DMS114 treated with DMSO at 0.1 percent for 48 hours (cell line): ENCODE results near the gene LRP5.
"Not testable (repeated sequence)": the region's sequence is repeated elsewhere in the genome, so short reads cannot be mapped to it uniquely, and the experiment has no call there.

Experiments
- DNase-seq: peaks from one replicate; lab custom pipeline; 2025; ENCODE audit not compliant: unreplicated experiment; lab: John Stamatoyannopoulos, UW

Gene LRP5

DNA sequence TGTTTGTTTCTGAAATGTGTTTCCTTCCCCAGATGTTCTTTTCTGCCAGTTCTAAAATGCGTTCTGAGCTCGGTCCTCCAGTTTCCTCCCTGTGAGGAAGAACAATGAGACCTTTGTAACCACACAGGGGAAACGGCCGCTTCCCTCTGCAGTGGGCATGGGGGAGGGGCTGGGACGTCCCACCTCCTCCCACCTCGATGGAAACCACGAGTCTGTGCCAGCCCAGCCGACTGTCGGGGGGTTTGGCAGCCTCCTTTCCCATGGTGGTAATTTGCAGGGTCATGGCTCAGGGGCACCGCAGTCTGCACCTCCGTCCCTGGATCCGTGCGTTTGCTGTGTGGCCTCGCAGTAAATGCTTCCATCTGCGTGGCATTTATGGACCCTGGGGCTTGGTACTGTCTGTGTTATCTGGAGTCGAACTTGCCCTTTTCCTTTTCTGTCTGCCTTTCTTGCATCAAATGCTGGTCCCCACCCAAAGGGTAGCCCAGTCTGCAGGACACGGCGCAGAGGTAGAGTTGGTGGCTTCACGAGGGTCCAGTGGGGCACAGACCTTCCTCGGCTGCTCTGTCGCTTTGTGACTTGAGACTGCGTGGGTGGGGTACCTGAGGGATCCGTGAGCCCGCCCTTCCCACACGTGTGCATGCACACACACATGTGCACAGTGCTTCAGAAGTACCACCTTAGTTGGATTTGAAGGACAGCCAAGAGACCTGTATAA, 16.1 kb downstream of the LRP5 start:
- DNase-seq: no peak

DNA sequence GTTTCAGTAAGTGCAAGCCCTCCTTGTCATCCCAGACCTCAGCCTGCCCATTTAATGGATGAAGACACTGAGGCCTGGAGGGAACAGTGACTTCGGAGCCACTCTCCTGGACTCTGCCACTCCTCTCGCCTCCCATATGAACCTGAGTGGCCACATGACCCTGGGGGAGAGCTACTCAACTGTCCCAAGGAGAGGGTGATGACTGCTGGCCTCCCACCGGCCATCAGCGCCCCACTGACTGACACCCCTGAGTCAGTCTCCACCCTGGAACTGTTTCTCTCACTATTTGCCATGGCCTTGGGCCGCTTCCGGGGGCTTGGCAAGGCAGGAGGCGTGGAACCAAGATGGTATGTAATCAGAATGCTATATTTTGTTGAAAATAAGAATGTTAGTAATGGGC, 17.1 kb downstream of the LRP5 start:
- no peak for DNase-seq

DNA sequence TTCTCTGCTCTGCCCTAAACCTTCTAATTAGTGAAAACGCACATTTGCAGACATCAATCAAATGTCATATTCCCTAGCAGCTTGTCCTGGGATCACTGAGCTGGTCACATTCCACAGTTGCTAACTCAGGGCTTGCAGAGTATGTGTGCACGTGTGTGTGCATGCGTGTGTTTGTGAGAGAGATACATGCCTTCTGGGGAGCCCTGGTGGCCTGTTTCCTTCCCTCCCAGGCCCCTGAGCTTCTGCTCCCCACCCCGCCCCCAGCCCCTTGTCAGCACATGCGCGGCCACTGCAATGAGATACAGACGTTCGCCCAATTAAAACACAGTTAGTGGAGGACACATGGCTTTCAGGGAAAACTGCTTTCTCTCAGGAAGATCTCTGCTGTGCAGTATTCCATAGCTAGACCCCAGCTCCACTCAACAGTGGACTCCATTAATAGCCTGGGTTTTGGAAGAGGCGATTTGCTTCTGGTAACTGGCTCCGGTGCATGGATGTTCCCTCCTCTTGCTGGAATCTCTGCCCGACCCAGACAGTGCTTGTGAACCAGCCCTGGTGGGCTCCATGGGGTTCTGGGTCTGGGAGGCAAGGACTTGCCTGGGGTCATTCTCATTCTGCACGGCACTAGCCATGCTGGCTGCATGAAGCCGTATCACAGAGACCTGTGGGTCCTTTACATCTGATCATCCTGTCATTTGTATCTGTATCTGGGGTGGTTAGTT, 17.7 kb downstream of the LRP5 start:
- DNase-seq: no peak

DNA sequence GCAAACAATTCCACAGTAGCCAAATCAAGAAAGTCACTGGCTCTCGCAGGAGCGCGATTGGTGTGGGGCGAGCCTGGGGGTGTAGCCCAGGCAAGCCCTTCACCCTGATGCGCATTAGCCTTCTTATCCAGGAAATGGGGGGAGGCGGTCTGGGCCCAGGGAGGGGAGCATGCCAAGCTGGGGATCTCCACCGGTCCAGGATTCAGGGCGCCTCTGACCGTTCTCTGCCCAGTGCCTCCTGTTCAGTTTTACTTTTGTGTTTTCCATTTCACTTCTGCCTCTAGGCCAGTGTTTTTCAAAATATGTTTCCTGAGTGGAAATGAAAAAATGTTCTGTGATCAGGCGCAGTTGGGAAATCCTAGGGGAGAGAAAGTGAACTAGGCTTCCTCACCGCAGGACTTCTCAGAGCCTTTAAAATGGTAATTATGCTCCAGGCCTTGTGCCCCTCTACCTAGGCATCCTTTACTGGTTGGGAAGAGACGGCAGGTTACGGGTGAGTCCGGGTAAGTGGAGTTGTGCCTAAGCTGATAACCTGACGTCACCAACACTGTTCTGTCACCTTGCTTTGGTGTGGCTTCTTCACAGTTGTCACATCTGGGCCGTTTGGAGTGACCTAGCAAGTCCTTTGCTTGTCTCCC, 18.4 kb downstream of the LRP5 start:
- no peak for DNase-seq

DNA sequence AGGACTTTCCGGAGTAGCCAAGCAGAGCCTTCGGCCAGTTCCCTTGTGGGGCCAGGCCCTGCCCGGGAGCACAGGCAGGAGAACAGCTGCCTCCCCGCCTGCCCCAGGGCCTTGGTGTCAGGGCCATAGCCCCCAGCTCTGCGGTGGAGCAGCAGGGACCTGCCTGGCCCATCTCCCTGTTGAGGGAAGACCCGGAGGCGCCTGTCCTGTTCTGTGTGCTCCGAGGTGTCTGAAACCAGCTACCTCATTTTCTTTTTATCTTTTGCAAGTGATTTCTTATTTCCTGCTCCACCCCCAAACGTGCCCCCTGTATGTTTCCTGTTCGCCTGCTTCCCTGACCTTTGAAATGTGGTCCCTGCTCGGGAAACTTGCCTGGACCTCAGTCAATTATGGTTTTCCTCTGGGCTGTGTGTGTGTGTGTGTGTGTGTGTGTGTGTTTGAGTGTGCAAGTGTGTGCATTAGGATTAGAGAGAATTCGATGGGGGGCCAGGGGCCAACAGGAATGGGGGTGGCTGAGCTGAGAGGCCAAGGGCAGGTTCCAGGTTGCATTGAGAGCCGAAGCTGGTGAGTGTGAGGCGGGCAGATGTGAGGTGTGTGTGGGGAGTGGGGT, 19.1 kb downstream of the LRP5 start:
- DNase-seq: no peak

DNA sequence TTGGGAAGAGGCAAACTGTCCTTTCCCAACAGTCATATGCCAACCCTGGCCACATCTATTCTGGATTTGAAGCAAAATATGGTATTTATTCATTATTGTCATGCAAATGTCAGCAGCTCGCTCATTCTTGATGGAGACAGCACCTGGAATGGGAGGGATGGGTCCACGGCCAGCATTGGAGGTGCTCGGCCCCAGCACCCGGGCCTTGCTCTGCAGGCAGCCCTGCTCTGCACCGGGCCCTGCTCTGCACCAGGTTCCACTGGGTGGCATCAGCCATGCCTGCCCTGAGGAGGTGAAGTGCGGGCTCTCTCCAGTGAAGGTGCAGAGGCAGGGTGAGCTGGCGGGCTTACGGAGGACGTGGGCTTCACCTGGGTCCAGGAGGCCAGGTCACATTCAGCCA, 19.8 kb downstream of the LRP5 start:
- no peak for DNase-seq

DNA sequence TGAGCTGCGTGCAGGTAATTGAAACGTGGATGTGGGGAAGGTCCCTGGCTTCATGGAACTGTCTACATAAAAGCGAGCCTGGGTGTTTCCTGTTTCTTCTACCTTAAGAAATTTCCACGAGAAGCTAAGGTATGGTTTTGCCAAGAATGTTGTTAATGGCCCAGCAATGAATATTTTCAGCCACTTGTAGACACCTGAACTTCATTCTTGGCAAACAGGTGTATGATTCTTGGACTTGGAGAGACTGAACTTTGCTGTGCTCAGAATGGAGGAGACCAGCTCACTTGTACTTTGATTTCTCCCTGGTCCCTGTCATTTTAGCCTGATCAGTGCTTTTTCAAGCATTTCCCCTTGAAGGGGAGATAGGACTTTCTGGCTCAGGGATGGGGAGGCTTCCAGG, 20.8 kb downstream of the LRP5 start:
- no peak for DNase-seq

DNA sequence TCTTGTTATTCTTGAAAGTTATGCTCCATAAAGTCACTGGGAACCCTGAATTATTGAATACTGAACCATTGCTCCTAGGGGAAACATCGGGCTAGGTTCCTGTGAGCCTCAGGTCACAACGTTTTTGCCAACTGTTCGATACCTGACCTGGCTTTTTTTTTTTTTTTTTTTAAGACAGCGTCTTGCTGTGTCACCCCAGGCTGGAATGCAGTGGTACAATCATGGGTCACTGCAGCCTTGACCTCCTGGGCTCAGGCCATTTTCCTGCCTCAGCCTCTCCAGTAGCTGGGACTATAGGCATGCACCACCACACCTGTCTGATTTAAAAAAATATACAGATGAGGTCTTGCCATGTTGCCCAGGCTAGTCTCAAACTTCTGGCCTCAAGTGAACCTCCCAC, 22.5 kb downstream of the LRP5 start:
- no peak for DNase-seq

DNA sequence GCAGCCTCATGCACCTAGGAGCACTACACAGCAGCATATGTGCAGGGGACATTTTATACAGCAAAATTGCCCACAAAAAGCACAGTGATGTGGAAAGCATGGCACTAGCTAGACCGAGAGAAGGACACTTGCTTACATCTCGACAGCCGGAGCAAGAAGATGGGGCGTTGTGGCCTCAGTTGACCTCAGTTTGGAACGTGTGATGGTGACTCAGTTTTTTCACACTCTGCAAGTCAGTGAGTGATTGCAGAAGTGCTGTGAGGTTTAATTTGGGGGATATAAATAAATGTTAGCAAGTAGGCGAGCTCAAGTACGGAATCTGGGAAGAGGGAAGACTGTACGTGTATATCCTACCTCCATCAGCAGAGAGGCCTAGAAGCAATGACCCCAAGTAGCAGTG, 23.3 kb downstream of the LRP5 start:
- DNase-seq: no peak

DNA sequence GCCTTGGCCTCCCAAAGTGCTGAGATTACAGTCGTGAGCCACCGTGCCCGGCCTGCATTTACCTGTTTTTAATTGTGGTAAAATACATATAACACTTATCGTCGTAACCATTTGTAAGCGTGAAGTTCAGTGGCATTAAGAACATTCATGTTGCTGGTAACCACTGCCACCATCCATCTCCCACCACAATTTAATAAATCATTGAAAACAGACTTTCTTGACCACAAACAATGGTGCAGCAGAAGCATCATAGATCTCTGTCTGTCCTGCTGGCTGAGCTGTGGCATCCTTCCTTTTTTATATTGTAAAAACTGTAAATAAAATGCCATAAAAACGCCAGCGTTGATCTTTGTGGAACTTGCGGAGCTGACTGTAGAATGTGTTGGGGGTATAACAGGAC, 24.3 kb downstream of the LRP5 start:
- no peak for DNase-seq

DNA sequence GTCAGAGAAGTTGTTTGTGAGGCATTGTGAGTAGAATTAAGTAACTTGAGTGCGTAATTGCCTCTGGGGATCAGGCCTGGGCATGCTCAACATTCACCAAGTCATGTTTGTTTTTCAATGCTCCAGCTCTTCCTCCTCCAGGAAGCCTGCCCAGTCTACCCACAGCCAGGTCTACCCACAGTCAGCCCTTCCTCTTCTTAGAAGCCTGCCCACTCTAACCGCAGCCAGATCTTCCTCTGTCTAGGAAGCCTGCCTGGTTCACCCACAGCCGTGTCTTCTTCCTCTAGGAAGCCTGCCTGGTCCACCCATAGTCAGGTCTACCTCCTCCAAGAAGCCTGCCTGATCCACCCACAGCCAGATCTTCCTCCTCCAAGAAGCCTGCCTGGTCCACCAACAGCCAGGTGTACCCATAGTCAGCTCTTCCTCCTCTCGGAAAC, 25.0 kb downstream of the LRP5 start:
- DNase-seq: no peak

DNA sequence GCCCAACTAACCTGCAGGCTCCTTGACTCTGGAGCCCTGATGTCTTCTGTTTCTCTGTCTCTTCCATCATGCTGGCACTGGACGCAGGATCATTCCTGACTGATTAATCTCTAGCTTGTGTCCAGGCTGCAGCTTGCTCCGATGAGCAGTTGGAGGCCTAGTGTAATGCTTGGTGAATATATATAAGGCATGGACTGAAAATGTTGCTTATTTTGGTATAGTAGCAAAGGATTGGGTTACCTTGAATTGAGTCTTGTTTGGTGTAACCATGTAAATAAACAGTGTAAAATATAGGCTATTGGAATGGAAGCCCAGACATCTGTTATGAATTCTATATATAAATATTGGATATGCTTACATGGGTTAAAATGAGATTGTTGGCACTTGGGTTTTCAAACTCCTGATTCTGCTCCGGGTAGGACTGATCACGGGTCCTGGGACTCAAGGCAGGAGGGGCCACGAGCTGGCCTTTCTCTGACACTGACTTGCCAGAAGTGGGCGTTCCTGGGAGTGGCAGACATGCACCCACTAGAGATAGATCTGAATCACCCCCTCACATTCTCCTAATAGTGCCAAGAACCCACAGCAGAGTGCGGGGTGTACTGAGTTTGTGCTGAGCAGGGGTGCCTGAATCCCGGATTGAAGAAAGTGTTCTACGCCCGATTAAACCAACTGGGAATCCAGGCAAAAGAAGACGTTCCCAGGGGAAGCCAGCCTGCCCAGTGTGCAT, 25.8 kb downstream of the LRP5 start:
- no peak for DNase-seq

DNA sequence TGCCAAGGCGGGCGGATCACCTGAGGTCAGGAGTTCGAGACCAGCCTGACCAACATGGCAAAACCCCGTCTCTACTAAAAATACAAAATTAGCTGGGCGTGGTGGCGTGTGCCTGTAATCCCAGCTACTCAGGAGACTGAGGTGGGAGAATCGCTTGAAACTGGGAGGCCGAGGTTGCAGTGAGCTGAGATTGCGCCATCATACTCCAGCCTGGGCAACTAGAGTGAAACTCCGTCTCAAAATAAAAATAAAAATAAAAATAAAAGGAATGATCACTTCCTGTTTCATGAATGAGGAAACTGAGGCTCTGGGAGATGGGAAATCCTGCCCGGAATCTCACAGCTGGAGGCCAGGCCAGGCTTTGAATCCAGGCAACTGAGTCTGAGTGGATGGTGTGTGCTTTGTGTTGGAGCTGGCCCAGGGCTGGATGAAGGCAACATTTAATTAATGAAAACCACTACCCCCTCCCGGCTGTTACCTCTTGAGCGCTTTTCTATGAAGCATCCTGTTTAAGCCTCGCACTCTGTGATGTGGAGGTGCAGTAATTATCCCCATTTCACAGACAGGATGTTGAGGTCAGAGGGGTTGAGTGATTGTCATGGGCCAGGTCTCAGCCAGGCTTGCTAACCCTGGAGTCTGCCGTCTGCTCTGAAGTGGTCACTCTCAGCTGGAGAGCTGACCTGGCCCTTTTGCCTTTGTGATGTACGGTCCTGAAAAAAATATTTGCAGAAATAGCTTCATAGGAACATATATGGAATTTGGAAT, 27.8 kb downstream of the LRP5 start:
- DNase-seq: no peak

DNA sequence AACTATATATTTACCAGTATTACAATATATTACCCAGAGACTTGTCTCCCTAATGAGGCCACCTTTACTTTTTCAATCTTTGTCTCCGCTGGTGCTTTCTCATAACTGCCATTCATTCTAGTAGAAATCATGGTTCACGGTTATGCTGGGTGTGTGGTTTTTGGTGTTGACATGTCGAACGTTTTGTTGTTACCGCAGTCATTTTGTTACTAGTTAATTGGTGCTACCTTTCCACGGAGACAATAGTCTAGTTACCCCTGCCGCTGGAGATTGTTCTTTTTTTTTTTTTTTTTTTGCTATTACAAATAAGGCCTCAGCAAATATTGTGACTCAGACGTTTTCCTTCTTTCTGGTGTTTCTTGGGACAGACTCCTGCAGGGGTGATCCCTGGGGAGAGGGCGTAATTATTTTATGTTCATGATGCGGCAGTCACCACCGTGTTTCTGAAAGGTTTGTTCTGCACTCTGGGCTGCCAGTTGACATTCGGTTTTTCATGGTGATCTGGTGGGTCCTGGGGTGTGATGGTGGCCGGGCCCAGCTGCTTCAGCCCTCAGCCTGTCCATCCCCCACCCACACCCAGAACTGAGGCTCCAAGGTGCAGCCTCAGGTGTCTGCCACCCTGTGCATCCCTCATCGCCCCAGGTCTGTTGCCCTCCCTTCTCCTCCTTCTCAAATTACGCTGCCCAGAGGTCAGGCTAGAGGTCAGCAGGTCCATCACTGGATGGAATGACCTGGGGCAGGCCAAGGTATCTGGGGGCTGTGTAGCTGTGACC, 28.6 kb downstream of the LRP5 start:
- DNase-seq: no peak

DNA sequence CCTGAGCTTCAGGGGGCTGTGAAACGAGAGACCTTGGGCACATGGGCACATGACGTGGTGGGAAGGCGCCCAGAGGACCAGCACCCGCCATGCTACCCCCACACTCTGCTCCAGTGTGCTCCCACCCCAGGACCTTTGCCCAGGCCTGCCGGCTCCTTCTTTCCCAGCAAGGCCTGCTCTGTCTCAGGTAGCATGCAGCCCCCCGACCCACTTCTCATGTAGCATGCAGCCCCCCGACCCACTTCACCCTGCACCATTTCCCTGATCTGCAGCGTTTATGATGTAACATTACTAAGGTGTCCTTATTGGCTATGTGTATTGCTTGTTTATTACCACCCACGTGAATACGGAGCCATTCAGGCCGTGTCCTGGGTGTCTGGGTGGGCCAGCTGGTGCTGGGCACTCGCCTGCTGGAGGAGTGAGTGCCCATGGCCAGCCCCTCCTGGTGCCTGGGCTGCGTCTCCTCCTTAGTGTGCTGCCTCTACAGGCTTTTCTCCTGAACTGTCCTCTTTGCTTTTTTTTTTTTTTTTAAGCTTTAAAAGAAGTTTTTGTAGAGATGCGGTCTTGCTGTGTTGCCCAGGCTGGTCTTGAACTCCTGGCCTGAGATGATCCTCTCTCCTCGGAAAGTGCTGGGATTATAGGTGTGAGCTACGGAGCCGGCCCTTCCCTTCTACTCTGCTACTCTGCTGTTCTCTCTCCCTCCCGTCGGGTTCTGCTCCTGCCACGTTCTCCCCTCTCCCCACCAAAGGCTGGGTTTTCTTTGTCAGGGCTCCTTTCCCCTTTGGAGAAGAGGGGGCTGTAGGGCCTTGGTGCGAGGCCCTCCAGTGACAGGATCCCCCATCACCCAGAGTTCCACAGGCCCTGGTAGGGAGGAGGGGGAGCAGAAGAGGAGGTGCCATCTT, 29.4 kb downstream of the LRP5 start:
- peak; percentile 90 for DNase-seq

DNA sequence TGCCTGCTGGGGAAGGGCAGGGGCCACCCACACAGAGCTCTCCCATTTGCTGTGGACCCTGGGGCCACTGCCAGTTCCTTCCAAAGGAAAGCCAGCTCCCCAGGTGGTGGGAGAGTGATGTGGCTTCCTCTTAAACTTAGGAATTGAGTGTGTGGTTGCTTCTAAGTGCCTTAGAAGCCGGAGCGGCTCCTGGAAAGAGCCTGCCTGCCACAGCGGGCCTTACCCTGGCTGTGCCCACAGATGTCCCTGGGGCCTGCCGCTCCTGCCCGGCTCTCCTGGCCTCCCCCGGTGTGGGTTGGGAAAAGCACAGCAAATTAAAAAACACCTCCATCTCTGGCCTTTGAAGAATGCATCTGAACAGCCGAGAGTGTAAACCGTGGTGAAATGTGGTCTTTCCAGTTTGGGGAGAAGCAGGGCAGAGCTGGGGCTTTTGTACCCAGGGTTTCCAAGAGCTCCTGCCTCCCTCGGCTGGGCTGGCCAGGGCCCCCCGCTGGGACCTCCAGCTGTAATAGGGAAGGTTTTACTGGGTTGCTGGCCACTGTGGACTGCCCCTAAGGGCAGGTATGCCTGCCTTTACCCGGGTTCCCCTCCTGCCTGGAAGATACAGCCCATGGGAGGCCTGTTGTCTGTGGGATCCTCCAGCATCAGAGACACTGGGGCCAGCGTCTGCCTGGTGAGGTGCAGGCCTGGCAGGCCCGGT, 30.2 kb downstream of the LRP5 start:
- DNase-seq: no peak

DNA sequence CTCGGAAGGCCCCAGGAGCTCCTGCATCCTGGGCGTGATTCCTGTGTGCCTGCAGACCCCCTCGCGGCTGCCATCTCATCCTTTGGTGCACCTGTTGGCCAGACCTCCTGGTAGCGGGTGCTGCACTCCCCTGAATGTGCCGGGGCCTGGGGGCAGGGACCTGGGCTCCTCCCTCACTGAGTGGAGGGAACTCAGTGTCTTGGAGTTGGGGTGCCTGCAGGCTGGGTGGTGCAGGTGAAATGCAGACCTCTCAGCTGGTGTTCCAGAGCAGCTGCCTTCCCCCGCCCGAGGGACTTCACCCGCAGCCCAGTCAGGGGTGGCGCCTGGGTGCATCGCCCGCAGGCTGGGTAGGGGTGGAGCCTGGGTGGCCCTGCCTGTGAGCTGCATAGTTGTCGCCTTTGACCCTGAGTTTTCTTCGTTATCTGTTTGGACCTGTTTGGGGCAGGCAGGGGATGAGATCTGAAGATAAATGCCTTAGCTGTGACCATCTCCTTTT, 31.4 kb downstream of the LRP5 start:
- DNase-seq: no peak

DNA sequence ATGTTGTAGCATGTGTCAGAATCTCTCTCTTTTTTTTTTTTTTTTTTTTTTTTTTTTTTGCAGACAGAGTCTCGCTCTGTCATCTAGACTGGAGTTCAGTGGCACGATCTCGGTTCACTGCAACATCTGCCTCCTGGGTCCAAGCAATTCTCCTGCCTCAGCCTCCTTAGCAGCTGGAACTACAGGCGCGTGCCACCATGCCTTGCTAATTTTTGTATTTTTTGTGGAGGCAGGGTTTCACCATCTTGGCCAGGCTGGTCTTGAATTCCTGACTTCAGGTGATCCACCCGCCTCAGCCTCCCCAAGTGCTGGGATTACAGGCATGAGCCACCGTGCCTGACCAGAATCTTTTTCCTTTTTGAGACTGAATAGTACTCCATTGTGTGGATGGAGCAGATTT, 32.4 kb downstream of the LRP5 start:
- DNase-seq: not testable (repeated sequence)
